NB4 (cell line): ENCODE measurements around the gene CNTFR.

Source experiments
- CTCF ChIP-seq: IDR thresholded peaks from one replicate; pipeline ENCODE4 v1.5.1; 2012; ENCODE audit warnings: low read depth, low read length
- POLR2A ChIP-seq: IDR thresholded peaks from 2 replicates; pipeline ENCODE4 v1.6.1; 2011; ENCODE audit warnings: mild to moderate bottlenecking; ENCODE audit not compliant: insufficient read length; ENCODE audit errors: extremely low read depth

- TF ChIP-seq CTCF, result no peak
- no peak for TF ChIP-seq POLR2A
Observed at GRCh38 chr9:34607331-34607730, 17.8 kb upstream of the CNTFR start.
